Measurements from ENCODE around the gene LHX3. TPM values are rescaled to one million over a fixed set of nuclear protein-coding genes. Genes with fewer than 3 reads are reported as not detected.
"Not testable (repeated sequence)": the region's sequence is repeated elsewhere in the genome, so short reads cannot be mapped to it uniquely, and the experiment has no call there.

Gene LHX3
- total RNA-seq, 1 donor from 2014 or later: not detected

- no peak for DNase-seq (ENCODE audit: low spot score)
Measured at GRCh38 chr9:136241542-136241941, 36.6 kb upstream of the LHX3 start.

GRCh38 chr9:136240941-136241340 lies 36.0 kb upstream of the LHX3 start:
- no peak for DNase-seq (ENCODE audit: low spot score)

- no peak for DNase-seq (ENCODE audit: low spot score)
Measured at GRCh38 chr9:136239983-136240330, 35.0 kb upstream of the LHX3 start.

- DNase-seq (ENCODE audit: low spot score): no peak
Measured at GRCh38 chr9:136239135-136239982, 34.4 kb upstream of the LHX3 start.

- DNase-seq (ENCODE audit: low spot score): no peak
Measured at GRCh38 chr9:136238342-136238732, 33.4 kb upstream of the LHX3 start.

GRCh38 chr9:136237486-136238341 lies 32.8 kb upstream of the LHX3 start:
- no peak for DNase-seq (ENCODE audit: low spot score)

GRCh38 chr9:136236471-136237410 lies 31.8 kb upstream of the LHX3 start:
- not testable (repeated sequence) for DNase-seq (ENCODE audit: low spot score)

GRCh38 chr9:136235709-136236455 lies 31.0 kb upstream of the LHX3 start:
- DNase-seq (ENCODE audit: low spot score): no peak

GRCh38 chr9:136235171-136235570 lies 30.2 kb upstream of the LHX3 start:
- no peak for DNase-seq (ENCODE audit: low spot score)

GRCh38 chr9:136234597-136234996 lies 29.7 kb upstream of the LHX3 start:
- no peak for DNase-seq (ENCODE audit: low spot score)

- no peak for DNase-seq (ENCODE audit: low spot score)
Measured at GRCh38 chr9:136233868-136234267, 28.9 kb upstream of the LHX3 start.

GRCh38 chr9:136233411-136233810 lies 28.5 kb upstream of the LHX3 start:
- no peak for DNase-seq (ENCODE audit: low spot score)

GRCh38 chr9:136232969-136233368 lies 28.0 kb upstream of the LHX3 start:
- DNase-seq (ENCODE audit: low spot score): no peak

GRCh38 chr9:136231478-136232297 lies 26.8 kb upstream of the LHX3 start:
- no peak for DNase-seq (ENCODE audit: low spot score)

- no peak for DNase-seq (ENCODE audit: low spot score)
Measured at GRCh38 chr9:136230773-136231172, 25.8 kb upstream of the LHX3 start.

GRCh38 chr9:136230365-136230764 lies 25.4 kb upstream of the LHX3 start:
- no peak for DNase-seq (ENCODE audit: low spot score)

GRCh38 chr9:136229096-136230065 lies 24.5 kb upstream of the LHX3 start:
- DNase-seq (ENCODE audit: low spot score): no peak

- DNase-seq (ENCODE audit: low spot score): no peak
Measured at GRCh38 chr9:136228107-136228875, 23.4 kb upstream of the LHX3 start.
